ENCODE results near the gene RAMP2.
"Not testable (repeated sequence)": the region's sequence is repeated elsewhere in the genome, so short reads cannot be mapped to it uniquely, and the experiment has no call there.

Gene RAMP2, protein sequence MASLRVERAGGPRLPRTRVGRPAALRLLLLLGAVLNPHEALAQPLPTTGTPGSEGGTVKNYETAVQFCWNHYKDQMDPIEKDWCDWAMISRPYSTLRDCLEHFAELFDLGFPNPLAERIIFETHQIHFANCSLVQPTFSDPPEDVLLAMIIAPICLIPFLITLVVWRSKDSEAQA

DNA sequence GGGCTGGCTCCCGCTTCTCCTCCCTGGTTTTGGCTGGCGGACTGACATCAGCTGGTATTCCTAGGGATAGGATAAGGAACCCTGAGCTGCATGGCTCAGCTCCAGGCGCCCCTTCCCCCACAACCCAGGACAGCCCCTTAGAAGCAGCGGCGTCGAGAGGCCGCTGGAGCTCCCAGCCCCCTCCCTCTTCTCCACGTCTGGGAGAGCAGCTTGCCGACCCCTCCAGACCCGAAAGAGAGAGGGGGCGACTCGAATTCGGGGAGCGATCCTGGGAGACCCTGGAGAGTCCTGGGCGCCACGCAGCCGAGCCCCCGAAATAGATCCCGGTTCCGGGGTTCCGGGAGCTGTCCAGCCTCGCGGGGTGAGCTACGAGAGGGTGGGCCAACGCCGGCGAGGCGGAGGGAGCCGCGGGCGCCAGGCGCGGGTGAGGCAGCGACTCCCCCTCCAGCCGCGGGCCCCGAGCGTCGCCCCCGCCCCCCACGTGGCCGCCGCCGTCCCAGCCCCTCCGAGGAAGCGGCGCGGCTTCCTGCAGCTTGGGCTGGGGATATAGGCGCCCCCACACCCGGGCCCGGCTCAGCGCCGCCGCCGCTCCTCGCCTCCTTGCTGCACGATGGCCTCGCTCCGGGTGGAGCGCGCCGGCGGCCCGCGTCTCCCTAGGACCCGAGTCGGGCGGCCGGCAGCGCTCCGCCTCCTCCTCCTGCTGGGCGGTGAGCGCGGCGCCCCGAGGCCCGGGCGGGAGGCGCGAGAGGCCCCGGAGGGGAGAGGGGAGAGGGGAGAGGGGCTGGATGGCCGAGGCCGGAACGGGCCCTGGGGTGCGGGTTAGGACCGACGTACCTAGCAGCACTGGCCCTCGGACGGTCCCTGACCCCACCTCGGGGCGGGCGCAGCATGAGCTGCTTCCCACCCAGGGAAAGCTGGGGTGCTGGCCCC lies at the start of gene RAMP2:
TSS of gene RAMP2 (plus strand) at position 576 of the 930 bp plus-strand sequence. CDS start at position 611, 35 bp downstream.
- DNase-seq (ENCODE audit: low spot score), result no peak

DNA sequence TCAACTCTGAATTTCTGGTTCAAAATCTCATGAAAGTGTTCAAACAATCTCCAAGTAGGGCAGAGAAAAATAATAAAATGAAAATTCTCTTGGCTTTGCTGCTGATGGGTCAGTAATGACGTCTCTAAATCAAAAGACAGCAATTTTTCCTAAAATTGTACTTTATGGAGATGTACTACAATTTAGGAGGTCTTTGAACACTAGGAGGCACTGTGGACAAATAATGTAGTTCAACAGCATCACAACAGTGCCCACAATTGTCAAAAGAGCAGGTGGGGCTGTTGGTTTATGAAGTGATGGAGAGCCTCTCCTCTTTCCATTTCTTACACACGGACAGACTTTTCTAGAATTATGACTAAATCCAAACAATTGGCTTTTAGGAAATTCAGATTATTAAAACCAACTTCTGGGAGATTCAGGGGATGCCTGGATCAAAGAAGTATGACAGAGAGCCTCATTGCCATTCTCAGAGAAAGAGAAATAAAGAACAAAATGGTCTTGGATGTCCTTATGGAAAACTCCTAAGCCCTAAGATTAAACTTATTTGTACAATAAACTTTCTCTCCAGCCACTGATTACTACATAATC lies 39.9 kb upstream of the RAMP2 start:
- DNase-seq (ENCODE audit: low spot score), result peak; percentile 58

DNA sequence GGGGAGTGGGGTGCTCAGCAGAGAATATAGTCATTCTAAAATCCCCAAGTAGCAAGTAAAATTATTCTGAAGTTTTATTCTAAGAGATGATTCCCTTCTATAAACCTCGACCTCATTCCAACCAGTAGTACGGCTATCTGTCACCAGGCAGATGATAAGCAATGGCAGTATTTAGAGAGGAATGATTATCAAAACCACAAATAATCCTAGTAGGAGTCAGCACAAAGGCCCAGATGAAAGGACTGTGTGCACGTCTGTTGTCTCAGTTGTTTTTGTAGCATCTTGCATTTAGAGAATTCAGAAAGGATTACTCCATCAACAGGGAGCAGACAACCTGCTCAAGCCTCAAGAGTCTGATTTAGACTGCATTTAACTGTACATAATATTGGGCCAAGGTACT lies 37.4 kb upstream of the RAMP2 start:
- no peak for DNase-seq (ENCODE audit: low spot score)

DNA sequence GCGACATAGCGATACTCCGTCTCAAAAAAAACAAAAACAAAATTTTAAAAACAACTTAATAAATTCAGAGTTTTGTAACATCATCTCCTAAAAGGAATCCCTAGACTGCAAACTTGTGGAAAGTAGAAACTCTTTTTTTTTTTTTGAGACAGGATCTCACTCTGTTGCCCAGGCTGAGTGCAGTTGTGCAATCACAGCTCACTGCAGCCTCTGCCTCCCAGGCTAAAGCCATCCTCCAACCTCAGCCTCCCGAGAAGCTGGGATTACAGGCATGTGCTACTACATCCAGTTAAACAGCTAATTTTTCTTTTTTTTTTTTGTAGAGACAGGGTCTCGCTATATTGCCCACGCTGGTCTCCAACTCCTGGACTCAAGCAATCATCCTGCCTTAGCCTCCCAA lies 35.9 kb upstream of the RAMP2 start:
- no peak for DNase-seq (ENCODE audit: low spot score)

GRCh38 chr17:42740699-42741098 lies 20.3 kb upstream of the RAMP2 start:
- DNase-seq (ENCODE audit: low spot score), result no peak

DNA sequence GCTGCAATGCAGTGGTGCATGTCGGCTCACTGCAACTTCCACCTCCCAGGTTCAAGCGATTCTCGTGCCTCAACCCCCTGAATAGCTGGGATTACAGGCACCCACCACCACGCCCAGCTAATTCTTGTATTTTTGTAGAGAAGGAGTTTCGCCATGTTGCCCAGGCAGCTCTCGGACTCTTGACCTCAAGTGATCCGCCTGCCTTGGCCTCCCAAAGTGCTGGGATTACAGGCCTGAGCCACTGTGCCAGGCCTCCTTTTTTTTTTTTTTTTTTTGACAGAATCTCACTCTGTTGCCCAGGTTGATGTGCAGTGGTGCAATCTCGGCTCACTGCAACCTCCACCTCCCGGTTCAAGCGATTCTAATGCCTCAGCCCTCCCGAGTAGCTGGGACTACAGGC lies 18.1 kb upstream of the RAMP2 start:
- not testable (repeated sequence) for DNase-seq (ENCODE audit: low spot score)

- DNase-seq (ENCODE audit: low spot score), result no peak
These were observed 17.3 kb upstream of the RAMP2 start for GRCh38 chr17:42743595-42744282.

GRCh38 chr17:42744283-42744805 lies 16.7 kb upstream of the RAMP2 start:
- DNase-seq (ENCODE audit: low spot score), result peak; percentile 51

DNA sequence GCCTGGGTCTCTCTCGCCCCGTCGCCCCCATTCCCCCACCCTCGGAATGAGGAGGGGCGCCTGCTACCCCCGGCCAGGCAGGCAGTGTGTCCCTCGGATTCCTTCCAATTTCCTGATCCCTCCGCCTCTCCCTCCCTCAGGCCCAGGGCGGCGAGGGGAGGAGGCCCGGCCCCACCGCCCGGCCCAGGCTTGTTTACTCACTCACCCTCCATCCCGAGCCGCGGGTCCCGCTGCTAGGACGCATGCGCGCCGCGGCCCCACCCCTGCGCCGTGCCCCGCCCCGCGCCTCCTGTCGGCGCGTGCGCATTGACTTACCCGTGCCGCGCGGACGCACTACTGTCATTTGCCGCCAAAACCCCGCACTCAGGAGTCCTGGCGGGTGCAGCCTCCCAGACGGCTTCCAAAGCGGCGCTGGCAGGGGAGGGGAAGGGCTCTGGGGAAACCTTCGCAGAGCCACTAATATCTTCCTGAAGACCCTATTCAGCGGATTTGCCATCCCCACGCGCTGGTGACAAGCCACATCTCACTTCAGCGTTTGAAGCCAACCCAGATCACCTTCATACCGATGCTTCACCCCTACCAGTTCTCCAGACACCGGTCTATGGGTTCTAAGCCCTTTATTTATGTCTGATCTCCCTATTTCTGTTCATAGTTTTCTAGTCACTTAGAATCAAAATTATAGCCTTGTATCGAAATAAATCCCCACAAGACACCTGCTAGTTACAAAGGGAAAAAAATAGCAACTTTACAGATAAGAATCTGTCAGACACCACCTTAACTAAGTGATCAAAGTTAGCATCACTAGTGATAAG lies 16.0 kb upstream of the RAMP2 start, which contains the start of gene EZH1:
TSS of gene EZH1 (minus strand) at position 235 of the 812 bp plus-strand sequence. CDS start 16,099 bp downstream, outside the sequence.
- peak; percentile 90 for DNase-seq (ENCODE audit: low spot score)

DNA sequence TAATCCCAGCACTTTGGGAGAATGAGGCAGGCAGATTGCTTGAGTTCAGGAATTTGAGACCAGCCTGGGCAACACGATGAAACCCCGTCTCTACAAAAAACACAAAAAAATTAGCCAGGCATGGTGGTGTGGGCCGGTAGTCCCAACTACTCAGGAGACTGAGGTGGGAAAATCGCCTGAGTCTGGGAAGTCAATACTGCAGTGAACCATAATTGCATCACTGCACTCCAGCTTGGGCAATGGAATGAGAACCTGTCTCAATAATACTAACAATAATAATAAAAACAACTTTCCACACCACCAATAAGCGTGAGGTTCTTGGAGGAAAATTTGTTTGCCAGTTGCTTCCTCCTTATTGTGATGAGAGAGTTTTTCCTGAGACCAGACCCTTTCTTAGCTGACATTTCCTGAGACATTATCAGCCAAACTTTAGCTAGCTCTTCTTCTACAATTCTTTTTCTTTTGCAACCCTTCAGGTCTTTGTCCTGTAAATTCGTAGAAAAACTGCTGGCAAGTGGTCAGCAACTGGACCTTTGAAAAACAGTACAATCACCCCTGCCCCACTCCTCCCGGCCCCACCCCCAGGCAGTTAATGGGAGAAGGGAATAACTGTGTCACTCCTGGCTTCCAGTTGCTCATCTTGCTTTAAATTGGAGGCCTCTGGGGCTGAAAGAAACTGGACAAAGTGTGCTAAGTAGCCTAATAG lies 12.7 kb upstream of the RAMP2 start:
- DNase-seq (ENCODE audit: low spot score), result no peak

DNA sequence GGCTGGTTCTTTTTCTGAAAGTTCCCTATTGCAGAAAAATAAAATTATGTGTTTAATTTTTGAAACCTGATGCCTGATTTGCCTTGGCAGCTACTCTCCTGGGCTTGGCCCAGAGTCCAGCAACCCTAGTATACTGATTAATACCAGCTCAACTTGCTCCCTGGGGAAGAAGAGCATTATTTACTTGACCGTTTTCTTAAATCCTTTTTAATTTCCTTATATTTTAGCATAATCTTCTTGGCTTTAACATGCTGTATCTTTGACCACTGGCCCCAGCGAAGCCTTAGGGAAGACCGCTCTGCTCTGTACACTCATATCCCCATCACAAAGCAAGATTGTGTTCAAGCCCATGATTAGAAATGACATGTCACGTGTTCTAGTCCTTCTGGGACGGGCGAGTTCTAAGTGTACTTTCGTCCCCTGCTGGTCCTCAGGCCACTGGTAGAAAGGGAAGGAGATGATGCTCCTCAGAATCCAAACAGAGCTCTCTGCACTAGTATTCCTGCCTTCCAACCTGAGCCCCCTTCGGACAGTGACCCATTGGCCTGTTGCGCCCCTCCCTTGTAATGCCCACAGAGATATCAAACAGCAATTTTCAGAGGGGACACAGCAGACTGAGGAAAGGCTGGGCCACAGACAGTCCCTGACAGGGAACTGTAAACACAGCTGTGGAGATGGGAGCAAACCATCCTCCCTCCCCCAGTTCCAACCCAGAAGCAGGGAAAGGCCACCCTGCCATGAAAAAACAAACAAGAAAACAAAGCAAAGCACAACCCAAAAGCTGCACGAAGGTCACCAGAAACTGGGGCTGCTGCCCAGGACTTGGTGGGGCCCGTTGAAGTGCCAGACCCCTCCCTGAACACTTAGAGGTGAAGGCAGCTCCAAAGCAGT lies 11.9 kb upstream of the RAMP2 start:
- DNase-seq (ENCODE audit: low spot score), result no peak

DNA sequence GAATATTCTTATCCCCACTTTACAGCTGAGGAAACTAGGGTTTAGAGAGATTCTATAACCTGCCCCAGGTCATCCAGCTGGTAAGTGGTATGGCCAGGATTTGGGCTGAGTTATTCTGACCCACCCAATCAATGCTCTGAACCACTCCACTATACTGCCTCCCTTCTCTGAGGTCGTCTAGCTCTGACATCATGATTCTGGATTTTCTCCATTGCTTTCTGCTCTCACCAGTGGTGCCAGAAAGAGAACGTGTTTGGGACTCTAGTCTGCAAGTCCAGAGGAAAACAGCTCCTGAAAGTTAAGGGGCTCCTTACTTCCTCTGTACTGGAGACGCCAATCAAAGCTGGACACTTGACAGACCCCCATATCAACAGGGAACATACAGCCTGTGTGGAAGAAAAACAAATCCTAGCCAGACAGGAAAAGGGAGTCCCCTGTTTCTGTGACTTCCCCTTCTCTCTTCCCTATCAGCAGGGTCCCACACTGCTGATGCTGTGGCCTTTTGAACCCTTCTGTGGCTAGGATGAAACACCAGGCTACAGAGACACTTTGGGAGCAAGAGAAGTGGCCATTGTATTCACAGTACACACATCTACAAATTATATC lies 10.2 kb upstream of the RAMP2 start:
- no peak for DNase-seq (ENCODE audit: low spot score)

DNA sequence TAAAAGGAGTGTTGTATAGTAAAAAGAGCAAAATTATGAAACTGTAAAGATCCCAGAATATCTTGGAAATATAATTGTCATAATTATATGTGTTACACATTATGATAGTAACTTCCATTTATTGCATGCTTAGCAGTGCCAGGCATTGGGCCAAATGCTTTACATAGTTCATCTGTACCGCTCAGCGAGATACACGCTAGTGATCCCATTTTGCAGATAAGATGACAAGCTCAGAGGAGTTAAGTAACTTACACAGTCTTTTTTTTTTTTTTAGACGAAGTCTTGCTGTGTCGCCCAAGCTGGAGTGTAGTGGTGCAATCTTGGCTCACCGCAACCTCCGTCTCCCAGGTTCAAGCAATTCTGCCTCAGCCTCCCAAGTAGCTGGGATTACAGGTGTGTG lies 9.4 kb upstream of the RAMP2 start:
- DNase-seq (ENCODE audit: low spot score), result no peak

GRCh38 chr17:42754782-42755181 lies 6.2 kb upstream of the RAMP2 start:
- DNase-seq (ENCODE audit: low spot score), result no peak

- DNase-seq (ENCODE audit: low spot score), result no peak
These were observed 910 bp upstream of the RAMP2 start for GRCh38 chr17:42759982-42760651.

DNA sequence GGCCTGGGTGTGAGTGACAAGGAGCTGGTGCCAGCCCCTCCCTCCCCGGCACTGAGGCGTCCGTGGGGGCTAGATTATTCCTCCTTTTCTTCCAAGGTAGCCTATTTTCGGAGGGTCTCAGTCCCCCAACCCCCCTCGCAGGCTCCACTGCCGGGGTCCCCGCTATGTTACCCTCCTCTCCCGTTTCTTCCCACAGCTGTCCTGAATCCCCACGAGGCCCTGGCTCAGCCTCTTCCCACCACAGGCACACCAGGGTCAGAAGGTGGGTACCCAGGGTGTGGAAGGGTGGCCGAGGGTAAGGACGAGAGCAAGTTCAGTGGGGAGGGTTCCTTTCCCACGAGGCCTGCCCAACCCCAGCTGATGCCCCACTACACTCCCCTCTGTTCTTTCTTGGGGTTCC lies 611 bp downstream of the RAMP2 start:
- DNase-seq (ENCODE audit: low spot score), result no peak

GRCh38 chr17:42766124-42766523 lies 5.1 kb downstream of the RAMP2 start:
- no peak for DNase-seq (ENCODE audit: low spot score)

DNA sequence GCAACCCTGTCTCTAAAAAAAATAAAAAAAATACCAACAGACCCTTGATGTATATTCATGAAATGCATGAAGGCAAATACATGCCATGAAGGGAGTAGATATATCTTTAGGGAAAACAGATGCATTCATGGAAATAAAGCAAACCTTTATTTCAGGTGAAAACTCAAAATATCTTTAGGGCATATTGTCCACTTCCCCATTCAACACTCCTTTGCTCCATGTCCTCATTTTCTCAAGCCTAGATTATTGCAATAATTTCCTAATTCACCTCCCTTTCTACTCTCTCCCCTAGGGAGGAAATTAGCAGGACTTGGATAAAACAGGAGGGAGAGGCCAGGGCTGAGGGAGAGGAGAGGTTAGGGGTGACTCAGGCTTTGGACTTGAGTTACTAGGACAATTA lies 6.5 kb downstream of the RAMP2 start:
- no peak for DNase-seq (ENCODE audit: low spot score)

DNA sequence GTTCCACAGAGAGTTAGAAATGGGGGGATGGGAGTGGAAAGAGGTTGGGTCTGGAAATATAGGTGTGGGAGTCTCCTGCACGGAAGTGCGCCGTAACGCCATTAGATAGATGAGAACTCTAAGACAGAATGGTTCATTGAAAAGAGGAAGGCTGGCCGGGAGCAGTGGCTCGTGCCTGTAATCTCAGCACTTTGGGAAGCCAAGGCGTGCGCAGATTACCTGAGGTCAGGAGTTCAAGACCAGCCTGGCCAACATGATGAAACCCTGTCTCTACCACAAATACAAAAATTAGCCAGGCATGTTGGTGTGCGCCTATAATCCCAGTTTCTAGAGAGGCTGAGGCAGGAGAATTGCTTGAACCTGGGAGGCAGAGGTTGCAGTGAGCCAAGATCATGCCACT lies 7.0 kb downstream of the RAMP2 start:
- DNase-seq (ENCODE audit: low spot score), result not testable (repeated sequence)
